C4-2B (cell line): ENCODE measurements around the gene MIAT.

ENCODE experiments used
- H3K27ac ChIP-seq: fragments of 450-650 bp; 2 replicates; pipeline ENCODE4 v1.5.1; 2017
- CTCF ChIP-seq: fragments of 450-650 bp; conservative IDR thresholded peaks from 2 replicates; pipeline ENCODE4 v1.5.1; 2017; ENCODE audit warnings: mild to moderate bottlenecking
- ZFX ChIP-seq: fragments of 450-650 bp; IDR thresholded peaks from 2 replicates; pipeline ENCODE4 v1.6.1; 2017

MIAT gene

GRCh38 chr22:26675687-26676268 is 18.4 kb downstream of the MIAT start:
- no peak for TF ChIP-seq ZFX
- no peak overlapping the region for H3K27ac ChIP-seq

- H3K27ac ChIP-seq = no peak overlapping the region
- TF ChIP-seq ZFX (no peak), CTCF (no peak)
These were observed 19.8 kb downstream of the MIAT start for GRCh38 chr22:26677217-26677616.

GRCh38 chr22:26679003-26679629 is 21.7 kb downstream of the MIAT start:
- peak; percentile 93 for TF ChIP-seq CTCF
- TF ChIP-seq ZFX = no peak
- H3K27ac ChIP-seq = no peak overlapping the region

- TF ChIP-seq CTCF = no peak
- no peak overlapping the region for H3K27ac ChIP-seq
These were observed 23.1 kb downstream of the MIAT start for GRCh38 chr22:26680485-26680884.

- no peak overlapping the region for H3K27ac ChIP-seq
- TF ChIP-seq ZFX (no peak), CTCF (no peak)
These were observed 24.0 kb downstream of the MIAT start for GRCh38 chr22:26681395-26681821.

GRCh38 chr22:26684168-26684567 is 26.8 kb downstream of the MIAT start:
- H3K27ac ChIP-seq = no peak overlapping the region
- no peak for TF ChIP-seq ZFX
- TF ChIP-seq CTCF = no peak

- no peak overlapping the region for H3K27ac ChIP-seq
- TF ChIP-seq CTCF = no peak
- TF ChIP-seq ZFX = no peak
These were observed 28.2 kb downstream of the MIAT start for GRCh38 chr22:26685601-26686000.

GRCh38 chr22:26687439-26687838 is 30.1 kb downstream of the MIAT start:
- TF ChIP-seq CTCF (no peak), ZFX (no peak)
- no peak overlapping the region for H3K27ac ChIP-seq
